SU-DHL-6 (cell line): ENCODE data around the gene KIF18B.

ENCODE experiments used
- CTCF ChIP-seq: fragments of 200-600 bp; sonication (generic); IDR thresholded peaks from one replicate; pipeline ENCODE4 v1.5.1; 2017; ENCODE audit warnings: antibody characterized with exemption, mild to moderate bottlenecking, low read length, moderate library complexity; ENCODE audit not compliant: insufficient read depth, poor library complexity, severe bottlenecking
- EZH2phosphoT487 ChIP-seq: fragments of 200-600 bp; sonication (generic), shearing (Covaris generic); conservative IDR thresholded peaks from 2 replicates; pipeline ENCODE4 v1.6.1; 2018; ENCODE audit warnings: mild to moderate bottlenecking, antibody characterized with exemption, low read length, moderate library complexity, mixed read lengths

- TF ChIP-seq CTCF (no peak), EZH2phosphoT487 (no peak)
Observed at GRCh38 chr17:44894642-44895041, 52.9 kb downstream of the KIF18B start.
